Activated CD4-positive, alpha-beta T cell treated with anti-CD3 and anti-CD28 coated beads, Interleukin-10, Interleukin-2, amounts not matched to agents 100 ng/mL and 50 ng/mL, durations not matched to agents 16 hours and 8 hours (primary cell): ENCODE measurements around the gene DEDD2.

Experiments
- DNase-seq: peaks from one replicate; pipeline ENCODE4 v3.0.0-alpha.2; 2020

Gene DEDD2

GRCh38 chr19:42169486-42170413 is 47.7 kb downstream of the DEDD2 start:
- DNase-seq, result no peak

DNA sequence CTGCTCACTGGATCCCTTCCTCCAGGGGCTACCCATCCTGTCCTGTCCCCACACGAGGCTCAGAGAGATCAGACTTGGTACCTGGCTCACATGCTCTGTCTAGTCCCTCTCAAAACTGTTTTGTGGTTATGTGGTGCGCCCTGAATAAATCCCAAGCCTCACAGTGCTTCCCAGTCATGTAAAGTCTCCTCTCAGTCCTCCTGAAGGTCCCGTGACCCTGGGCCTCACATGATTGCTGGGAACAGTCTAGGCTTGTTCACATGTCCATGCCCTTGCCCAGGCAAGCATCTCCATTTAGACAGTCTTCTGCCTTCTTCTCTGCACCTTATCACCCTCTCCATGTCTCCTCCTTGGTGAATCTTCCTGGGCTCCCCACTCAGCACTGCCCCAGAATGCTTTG is 49.3 kb downstream of the DEDD2 start:
- DNase-seq, result no peak

- DNase-seq, result no peak
Observed at GRCh38 chr19:42166316-42166715, 51.2 kb downstream of the DEDD2 start.

GRCh38 chr19:42165146-42165545 is 52.3 kb downstream of the DEDD2 start:
- DNase-seq, result no peak

- DNase-seq, result no peak
Observed at GRCh38 chr19:42161616-42162263, 55.7 kb downstream of the DEDD2 start.

DNA sequence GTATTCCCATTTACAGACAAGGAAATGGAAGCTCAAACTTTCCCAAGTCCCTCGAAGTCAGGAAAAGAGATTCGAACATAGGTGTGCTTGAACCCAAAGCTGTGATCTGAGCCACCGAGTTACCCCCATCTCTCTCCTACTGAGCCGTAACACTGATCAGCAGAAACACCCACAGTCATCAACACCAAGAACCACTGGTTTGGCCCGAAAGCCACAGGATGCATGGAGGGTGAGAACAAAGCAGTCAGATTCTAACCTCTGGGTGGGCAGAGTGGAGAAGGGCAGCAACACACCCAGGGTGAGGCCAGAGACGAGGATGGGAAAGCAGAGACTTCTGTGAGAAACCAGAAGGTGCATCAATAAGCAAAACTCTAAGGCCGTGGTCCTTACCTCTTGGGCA is 57.5 kb downstream of the DEDD2 start:
- no peak for DNase-seq

- no peak for DNase-seq
Observed at GRCh38 chr19:42158926-42159325, 58.6 kb downstream of the DEDD2 start.

- no peak for DNase-seq
Observed at GRCh38 chr19:42156571-42156970, 60.9 kb downstream of the DEDD2 start.

GRCh38 chr19:42155796-42156195 is 61.7 kb downstream of the DEDD2 start:
- no peak for DNase-seq

DNA sequence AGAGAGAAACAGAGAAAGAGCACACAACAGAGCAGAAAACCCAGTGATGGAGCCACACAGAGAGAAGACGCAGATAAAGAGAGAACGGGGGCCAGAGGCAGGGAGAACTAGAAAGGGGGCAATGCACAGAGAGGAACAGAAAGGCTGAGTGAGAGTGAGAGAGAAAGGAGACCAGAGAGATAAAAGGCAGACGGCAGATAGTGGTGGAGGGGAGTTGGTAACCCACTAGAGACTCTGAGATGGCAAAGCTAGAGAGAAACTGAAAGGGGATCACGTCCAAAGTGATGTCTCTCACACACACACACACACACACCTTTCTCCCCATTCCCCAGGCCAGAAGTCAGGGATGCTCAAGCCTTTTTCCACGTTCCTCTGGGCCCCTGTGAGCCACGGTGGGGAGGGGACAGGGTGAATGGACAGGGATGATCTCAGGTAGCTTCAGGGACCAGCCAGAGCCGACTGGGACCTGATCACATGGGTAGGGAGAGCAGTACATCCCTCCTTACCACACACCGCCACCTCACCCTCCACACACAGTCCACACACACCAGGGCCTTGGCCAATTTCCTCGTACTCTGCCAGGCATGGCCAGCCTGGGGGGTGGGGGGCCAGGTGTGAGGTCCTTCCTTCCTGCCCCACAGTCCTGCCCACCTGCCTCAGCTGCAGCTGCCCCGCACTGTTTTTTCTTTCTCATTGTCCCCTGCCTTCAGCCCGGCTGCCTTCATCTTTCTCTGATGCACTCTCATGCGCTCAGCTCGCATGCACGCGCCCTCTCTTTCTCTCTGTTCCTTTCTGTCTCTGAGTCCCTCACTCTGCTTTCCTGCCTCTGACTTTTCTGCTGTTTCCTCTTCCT is 62.8 kb downstream of the DEDD2 start:
- DNase-seq, result no peak

- no peak for DNase-seq
Observed at GRCh38 chr19:42153672-42154433, 63.6 kb downstream of the DEDD2 start.

DNA sequence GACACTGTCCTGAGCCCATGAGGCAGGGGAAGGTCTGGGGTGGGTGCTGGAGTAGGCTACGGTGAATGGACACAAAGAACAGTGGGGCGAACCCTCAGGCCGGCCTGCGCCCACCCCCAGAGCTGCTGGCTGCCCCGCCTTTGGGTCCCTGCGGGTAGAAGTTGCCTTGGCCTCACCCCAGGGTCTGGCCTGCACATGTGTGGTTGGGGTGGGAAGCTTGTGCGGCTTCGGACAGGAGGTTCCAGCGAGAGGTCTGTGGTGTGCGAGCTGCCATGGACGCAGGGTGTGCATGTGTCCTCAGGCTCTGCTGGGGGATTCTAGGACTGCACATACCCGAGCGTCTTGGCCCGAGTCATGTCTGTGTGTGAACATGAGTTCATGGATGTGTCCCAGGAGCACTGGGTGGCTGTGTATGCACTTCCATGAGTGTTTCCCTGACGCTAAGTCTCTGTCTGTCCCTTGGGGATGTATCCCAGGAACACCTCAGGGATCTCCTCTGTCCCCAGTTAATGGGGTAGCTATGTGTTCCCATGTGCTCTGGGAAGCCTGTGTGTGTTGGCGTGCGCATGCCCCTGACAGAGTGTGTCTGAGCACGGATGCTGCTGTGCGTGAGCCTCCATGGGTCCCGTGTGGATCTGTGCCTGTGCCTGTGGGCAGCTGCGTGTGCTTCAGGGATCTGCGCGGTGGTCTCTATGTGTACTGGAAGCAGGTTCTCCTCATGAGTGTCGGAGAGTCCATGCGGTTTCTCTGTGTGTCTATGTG is 64.4 kb downstream of the DEDD2 start:
- DNase-seq, result no peak

GRCh38 chr19:42151782-42152684 is 65.4 kb downstream of the DEDD2 start:
- DNase-seq, result no peak

- no peak for DNase-seq
Observed at GRCh38 chr19:42150911-42151361, 66.5 kb downstream of the DEDD2 start.

GRCh38 chr19:42150364-42150763 is 67.1 kb downstream of the DEDD2 start:
- no peak for DNase-seq

DNA sequence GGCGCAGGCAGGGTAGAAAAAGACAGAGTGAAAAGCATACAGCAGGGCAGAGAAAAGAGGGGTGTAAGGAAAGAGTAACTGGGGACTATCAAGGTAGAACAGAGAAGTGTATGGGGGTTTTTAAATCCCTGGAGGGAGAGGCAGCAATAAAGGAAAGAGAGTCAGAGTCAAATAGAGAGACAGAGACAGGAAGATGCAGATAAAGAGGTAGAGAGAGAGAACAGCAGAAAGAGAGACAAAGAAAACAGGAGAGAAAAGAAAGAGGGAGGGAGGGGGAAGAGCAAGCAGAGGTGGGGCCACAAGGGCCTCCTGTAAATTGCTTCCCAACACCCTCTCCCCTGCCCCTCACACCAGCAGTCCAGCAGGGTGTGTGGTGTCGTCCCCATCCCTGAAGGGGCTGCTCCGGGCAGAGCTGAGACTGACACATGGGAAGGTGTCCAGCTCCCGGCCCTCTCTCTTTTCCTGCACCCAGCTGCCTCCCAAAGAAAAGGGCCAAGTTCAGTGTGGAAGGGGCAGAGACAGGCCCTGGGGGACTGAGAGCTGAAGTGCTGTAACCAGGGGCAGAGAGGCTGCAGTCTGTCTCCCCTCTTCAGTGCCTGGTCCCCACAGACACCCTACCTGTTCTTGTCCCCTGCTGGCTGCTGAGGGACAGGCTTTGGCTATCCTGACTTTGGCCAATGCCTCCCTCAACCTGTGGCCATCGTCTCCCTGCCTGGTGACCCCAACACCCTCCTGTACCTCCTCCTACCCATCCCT is 67.9 kb downstream of the DEDD2 start:
- DNase-seq, result no peak
